ENCODE results near the gene GAS2.

GRCh38 chr11:22734628-22735345 is 68.4 kb downstream of the GAS2 start:
- TF ChIP-seq CTCF (IDR thresholded peaks at IDR 0.05) (no peak), POLR2A (IDR thresholded peaks at IDR 0.05) (no peak)
